HEK293 (cell line): ENCODE measurements around the gene MTCH1.

Experiments used
- ZBTB17 ChIP-seq: fragments of 450-650 bp; formaldehyde crosslinking; IDR thresholded peaks from 2 replicates; pipeline ENCODE4 v1.5.1; 2016; ENCODE audit warnings: missing biosample characterization, missing genetic modification characterization
- ZNF274 ChIP-seq, 2 experiments: fragments of 200-500 bp in 1 of 2; fragments of 450-650 bp in 1 of 2; sonication (Bioruptor generic) in 1 of 2; formaldehyde crosslinking in 1 of 2; IDR thresholded peaks; 2 replicates each; pipeline versions ENCODE4 v1.5.1 to v1.6.1; 2014 to 2016; ENCODE audit warnings: borderline replicate concordance in 1 of 2, inconsistent platforms in 1 of 2, low read length in 1 of 2, missing biosample characterization in 1 of 2, missing genetic modification characterization in 1 of 2

DNA sequence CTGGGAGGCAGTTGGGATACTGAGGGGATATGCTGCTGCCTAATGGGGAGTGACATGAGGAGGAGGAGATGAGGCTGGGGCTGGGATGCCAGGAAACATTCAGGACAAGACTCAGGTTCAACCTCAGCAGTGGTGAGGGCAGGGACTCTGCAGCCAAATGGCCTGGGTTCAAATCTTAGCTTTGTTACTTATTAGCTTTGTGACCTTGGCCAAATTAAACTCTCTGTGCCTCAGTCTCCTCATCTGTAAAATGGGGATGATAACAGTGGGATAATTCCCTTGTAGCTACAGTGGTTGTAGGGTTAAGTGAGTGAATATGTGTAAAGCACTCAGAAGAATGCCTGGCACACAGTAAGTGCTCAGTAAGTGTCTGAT, 29.6 kb downstream of the MTCH1 start:
- no peak for TF ChIP-seq ZNF274 (IDR thresholded peaks at IDR 0.05; ENCODE audit: low read length)
- TF ChIP-seq ZNF274 (tag by site-specific recombination; IDR thresholded peaks at IDR 0.05; ENCODE audit: borderline replicate concordance) = no peak
- TF ChIP-seq ZBTB17 (tag by site-specific recombination) = no peak
